Measurements from ENCODE around the gene CRYZL1.

GRCh38 chr21:33568448-33568847, 73.1 kb downstream of the CRYZL1 start:
- TF ChIP-seq CTCF (conservative IDR thresholded peaks at IDR 0.05 in 1 of 2, IDR thresholded peaks at IDR 0.05 in 1 of 2; ENCODE audit: low read depth in 1 of 2, low read length in 2 of 2) = no peak
- TF ChIP-seq EZH2 (IDR thresholded peaks at IDR 0.05; ENCODE audit: low read length, missing control alignments) = no peak
